Measurements from ENCODE around the gene ULK3.
A peak's percentile ranks its signal among the peaks of the same experiment; 100 is the strongest.
"Not testable (repeated sequence)": the region's sequence is repeated elsewhere in the genome, so short reads cannot be mapped to it uniquely, and the experiment has no call there.

Gene ULK3

GRCh38 chr15:74842581-74843444, at the start of gene ULK3:
ULK3 (minus strand) TSS chr15:74843156; CDS start chr15:74843105, 51 bp downstream.
- DNase-seq: peak; percentile 96

- DNase-seq: no peak
These were observed 49.4 kb upstream of the ULK3 start for GRCh38 chr15:74892313-74892712.

GRCh38 chr15:74891469-74891868, 48.5 kb upstream of the ULK3 start:
- DNase-seq: no peak

- no peak for DNase-seq
These were observed 47.7 kb upstream of the ULK3 start for GRCh38 chr15:74890665-74890960.

- peak; percentile 92 for DNase-seq
These were observed 47.1 kb upstream of the ULK3 start, which contains the start of gene MPI for GRCh38 chr15:74889883-74890664. MPI (plus strand) TSS chr15:74890042; CDS start chr15:74890074, 32 bp downstream.

- peak; percentile 32 for DNase-seq
These were observed 46.5 kb upstream of the ULK3 start for GRCh38 chr15:74889390-74889882.

- no peak for DNase-seq
These were observed 45.8 kb upstream of the ULK3 start for GRCh38 chr15:74888716-74889115.

GRCh38 chr15:74887537-74888193, 44.7 kb upstream of the ULK3 start:
- not testable (repeated sequence) for DNase-seq

- DNase-seq: no peak
These were observed 42.5 kb upstream of the ULK3 start for GRCh38 chr15:74885461-74885860.

GRCh38 chr15:74884428-74885223, 41.7 kb upstream of the ULK3 start:
- DNase-seq: no peak

GRCh38 chr15:74882528-74882927, 39.6 kb upstream of the ULK3 start:
- no peak for DNase-seq

- no peak for DNase-seq
These were observed 35.3 kb upstream of the ULK3 start for GRCh38 chr15:74878273-74878672.

GRCh38 chr15:74873756-74874424, 30.9 kb upstream of the ULK3 start:
- DNase-seq: no peak

GRCh38 chr15:74873036-74873755, 30.2 kb upstream of the ULK3 start, which contains the start of gene SCAMP2:
SCAMP2 (minus strand) TSS chr15:74873365; CDS start chr15:74873255, 110 bp downstream.
- DNase-seq: peak; percentile 95

- no peak for DNase-seq
These were observed 29.7 kb upstream of the ULK3 start for GRCh38 chr15:74872702-74873035.

- DNase-seq: peak; percentile 39
These were observed 27.7 kb upstream of the ULK3 start for GRCh38 chr15:74870436-74871215.

- peak; percentile 95 for DNase-seq
These were observed 26.9 kb upstream of the ULK3 start for GRCh38 chr15:74869726-74870407.

GRCh38 chr15:74869372-74869725, 26.4 kb upstream of the ULK3 start:
- DNase-seq: no peak

- DNase-seq: peak; percentile 87
These were observed 25.1 kb upstream of the ULK3 start for GRCh38 chr15:74868059-74868458.
